Measurements from ENCODE around the gene CSTPP1.

GRCh38 chr11:47166368-47166767 is 229.8 kb downstream of the CSTPP1 start:
- TF ChIP-seq POLR2AphosphoS5 (IDR thresholded peaks at IDR 0.05; ENCODE audit: low read depth, low read length) (no peak; the same call in 1 of the 2 replicates), TAF1 (IDR thresholded peaks at IDR 0.05; ENCODE audit: borderline replicate concordance, insufficient read depth, low read length) (no peak), SIN3A (IDR thresholded peaks at IDR 0.05; ENCODE audit: borderline replicate concordance, insufficient read depth, low read length) (no peak)

All from PFSK-1 (cell line).